Epithelial cell of esophagus (primary cell): ENCODE data around the gene SOX13.

Experiments used
- DNase-seq: peaks from one replicate; pipeline ENCODE4 v3.0.0; 2010; ENCODE audit warnings: low read depth
- H3K4me3 ChIP-seq: 2 replicates; pipeline ENCODE4 v1.5.1; 2011; ENCODE audit warnings: mild to moderate bottlenecking, low read length, control low read depth
- CTCF ChIP-seq: IDR thresholded peaks from 2 replicates; pipeline ENCODE4 v1.5.1; 2011; ENCODE audit warnings: low read depth, mild to moderate bottlenecking, low read length, control low read depth, inconsistent platforms; ENCODE audit not compliant: insufficient read depth; ENCODE audit errors: missing control alignments

Gene SOX13

GRCh38 chr1:204114606-204115005 lies 41.7 kb downstream of the SOX13 start:
- DNase-seq: no peak
- no peak overlapping the region for H3K4me3 ChIP-seq
- no peak for TF ChIP-seq CTCF

GRCh38 chr1:204115116-204115515 lies 42.2 kb downstream of the SOX13 start:
- DNase-seq: no peak
- TF ChIP-seq CTCF: no peak
- H3K4me3 ChIP-seq: no peak overlapping the region

- TF ChIP-seq CTCF: no peak
- no peak overlapping the region for H3K4me3 ChIP-seq
- no peak for DNase-seq
Measured at GRCh38 chr1:204116539-204116938, 43.6 kb downstream of the SOX13 start.

- no peak for TF ChIP-seq CTCF
- H3K4me3 ChIP-seq: no peak overlapping the region
- DNase-seq: no peak
Measured at GRCh38 chr1:204121840-204122555, 49.1 kb downstream of the SOX13 start.

- DNase-seq: no peak
- peak; percentile 23 for TF ChIP-seq CTCF
- H3K4me3 ChIP-seq: no peak overlapping the region
Measured at GRCh38 chr1:204123376-204123775, 50.5 kb downstream of the SOX13 start.

GRCh38 chr1:204124639-204125038 lies 51.7 kb downstream of the SOX13 start:
- DNase-seq: no peak
- no peak for TF ChIP-seq CTCF
- H3K4me3 ChIP-seq: no peak overlapping the region

GRCh38 chr1:204125759-204126351 lies 52.9 kb downstream of the SOX13 start:
- H3K4me3 ChIP-seq: no peak overlapping the region
- TF ChIP-seq CTCF: no peak
- DNase-seq: no peak
